A673 (cell line): Measurements from ENCODE around the gene AGGF1. TPM values are rescaled to one million over a fixed set of nuclear protein-coding genes. Genes with fewer than 3 reads are reported as not detected.

Source experiments
- BruUV-seq: library from RNA; stranded (reverse); fragments of 400-500 nt; replicated peaks from 2 replicates; lab custom pipeline; 2021; lab: Mats Ljungman, UMichigan
- CTCF ChIA-PET: fragments of 300-600 bp; sonication (Branson Sonifier 250); formaldehyde crosslinking; loops from one replicate; lab custom pipeline; 2022; ENCODE audit warnings: antibody characterized with exemption; lab: Charles Lee
- POLR2A ChIA-PET: fragments of 300-600 bp; sonication (Branson Sonifier 250); formaldehyde crosslinking; loops from one replicate; lab custom pipeline; 2022; ENCODE audit warnings: antibody characterized with exemption; ENCODE audit not compliant: low non-redundant PET; lab: Charles Lee
- DNase-seq: peaks from one replicate; pipeline ENCODE4 v3.0.0-alpha.2; 2015; ENCODE audit warnings: low spot score
- H3K27ac ChIP-seq: fragments of 200-600 bp; sonication (generic); 2 replicates; pipeline ENCODE4 v1.5.1; 2016; ENCODE audit warnings: mixed run types, low read depth, mild to moderate bottlenecking, mixed read lengths, antibody characterized with exemption, low read length; ENCODE audit not compliant: poor library complexity, severe bottlenecking
- H3K27me3 ChIP-seq: fragments of 200-600 bp; sonication (generic); replicated peaks from 2 replicates; pipeline ENCODE4 v1.6.1; 2017; ENCODE audit warnings: mixed run types, low read depth, mild to moderate bottlenecking, mixed read lengths, antibody characterized with exemption, low read length; ENCODE audit not compliant: insufficient read depth, poor library complexity
- H3K36me3 ChIP-seq: fragments of 200-600 bp; sonication (generic); 2 replicates; pipeline ENCODE4 v1.6.1; 2016; ENCODE audit warnings: mixed run types, mild to moderate bottlenecking, mixed read lengths, antibody characterized with exemption, low read length; ENCODE audit not compliant: insufficient read depth, poor library complexity, severe bottlenecking
- H3K4me1 ChIP-seq: fragments of 200-600 bp; sonication (generic); 2 replicates; pipeline ENCODE4 v1.6.1; 2017; ENCODE audit warnings: mixed run types, mild to moderate bottlenecking, mixed read lengths, antibody characterized with exemption, low read length; ENCODE audit not compliant: insufficient read depth, poor library complexity, severe bottlenecking
- H3K4me3 ChIP-seq: fragments of 200-600 bp; sonication (generic); 2 replicates; pipeline ENCODE4 v1.5.1; 2016; ENCODE audit warnings: low read depth, mixed run types, mild to moderate bottlenecking, mixed read lengths, low read length; ENCODE audit not compliant: poor library complexity, severe bottlenecking
- H3K9me3 ChIP-seq: fragments of 200-600 bp; sonication (generic); 2 replicates; pipeline ENCODE4 v1.6.1; 2016; ENCODE audit warnings: mixed run types, low read depth, mild to moderate bottlenecking, mixed read lengths, antibody characterized with exemption, low read length; ENCODE audit not compliant: poor library complexity, severe bottlenecking
- EZH2 ChIP-seq: fragments of 200-600 bp; sonication (generic); IDR thresholded peaks from 2 replicates; pipeline ENCODE4 v1.6.1; 2017; ENCODE audit warnings: borderline replicate concordance, low read depth, mild to moderate bottlenecking, mixed read lengths, antibody characterized with exemption, low read length; ENCODE audit not compliant: poor library complexity, severe bottlenecking
- intact Hi-C: fragments of 100-400 bp; cut with micrococcal nuclease; formaldehyde crosslinking; loops from one replicate; pipeline ENCODE4 v1.10.0; 2022; ENCODE audit not compliant: unreplicated experiment
- total RNA-seq: library from RNA; stranded (reverse); gene quantifications from 2 replicates; pipeline ENCODE4 v1.2.3, GENCODE V29; 2021
- TF ChIP-seq, protein P1 (sequence below): fragments of 300-800, 200-600 bp; sonication (generic); conservative IDR thresholded peaks from 2 replicates; pipeline ENCODE4 v1.5.1; 2017; ENCODE audit warnings: low read depth, mild to moderate bottlenecking, antibody characterized with exemption, low read length, moderate library complexity, mixed read lengths

Gene AGGF1
- total RNA-seq, 1 experiment from 2014 or later, result 20.9 TPM

DNA sequence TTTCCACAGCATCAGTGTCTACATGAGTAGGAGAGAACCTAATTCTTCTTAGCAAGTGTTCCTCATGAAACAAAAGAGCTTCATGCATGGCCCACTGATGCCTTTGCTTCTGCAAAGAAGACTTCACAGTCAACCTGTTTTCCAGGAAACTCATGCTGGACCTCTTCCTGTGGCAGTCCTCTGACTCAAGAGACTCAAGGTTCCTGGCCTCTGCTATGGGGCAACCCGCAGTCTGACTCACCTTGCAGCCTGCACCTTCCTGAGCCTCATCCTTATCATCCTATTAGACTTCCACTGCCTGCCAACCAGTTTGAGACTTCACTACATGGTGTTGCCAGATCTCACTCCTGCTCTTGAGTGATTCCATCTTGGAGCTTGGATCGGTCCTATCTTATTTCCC is 17.6 kb upstream of the AGGF1 start:
- no peak for DNase-seq
- intact Hi-C loops, result no loop called here
- ChIA-PET CTCF (no interaction called here), POLR2A (no interaction called here)
- H3K4me3 ChIP-seq, result no peak overlapping the region
- H3K4me1 ChIP-seq, result peaks cover 12% of the 10 kb centered on the region
- H3K27ac ChIP-seq, result no peak overlapping the region
- no peaks in the 10 kb centered on the region for H3K36me3 ChIP-seq
- H3K9me3 ChIP-seq, result no peaks in the 10 kb centered on the region
- TF ChIP-seq EZH2, result no peak
- TF ChIP-seq, protein P1, sequence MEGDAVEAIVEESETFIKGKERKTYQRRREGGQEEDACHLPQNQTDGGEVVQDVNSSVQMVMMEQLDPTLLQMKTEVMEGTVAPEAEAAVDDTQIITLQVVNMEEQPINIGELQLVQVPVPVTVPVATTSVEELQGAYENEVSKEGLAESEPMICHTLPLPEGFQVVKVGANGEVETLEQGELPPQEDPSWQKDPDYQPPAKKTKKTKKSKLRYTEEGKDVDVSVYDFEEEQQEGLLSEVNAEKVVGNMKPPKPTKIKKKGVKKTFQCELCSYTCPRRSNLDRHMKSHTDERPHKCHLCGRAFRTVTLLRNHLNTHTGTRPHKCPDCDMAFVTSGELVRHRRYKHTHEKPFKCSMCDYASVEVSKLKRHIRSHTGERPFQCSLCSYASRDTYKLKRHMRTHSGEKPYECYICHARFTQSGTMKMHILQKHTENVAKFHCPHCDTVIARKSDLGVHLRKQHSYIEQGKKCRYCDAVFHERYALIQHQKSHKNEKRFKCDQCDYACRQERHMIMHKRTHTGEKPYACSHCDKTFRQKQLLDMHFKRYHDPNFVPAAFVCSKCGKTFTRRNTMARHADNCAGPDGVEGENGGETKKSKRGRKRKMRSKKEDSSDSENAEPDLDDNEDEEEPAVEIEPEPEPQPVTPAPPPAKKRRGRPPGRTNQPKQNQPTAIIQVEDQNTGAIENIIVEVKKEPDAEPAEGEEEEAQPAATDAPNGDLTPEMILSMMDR, result no peak
- H3K27me3 ChIP-seq, result peaks cover 5% of the 10 kb centered on the region
- no TSS peak for BruUV-seq

DNA sequence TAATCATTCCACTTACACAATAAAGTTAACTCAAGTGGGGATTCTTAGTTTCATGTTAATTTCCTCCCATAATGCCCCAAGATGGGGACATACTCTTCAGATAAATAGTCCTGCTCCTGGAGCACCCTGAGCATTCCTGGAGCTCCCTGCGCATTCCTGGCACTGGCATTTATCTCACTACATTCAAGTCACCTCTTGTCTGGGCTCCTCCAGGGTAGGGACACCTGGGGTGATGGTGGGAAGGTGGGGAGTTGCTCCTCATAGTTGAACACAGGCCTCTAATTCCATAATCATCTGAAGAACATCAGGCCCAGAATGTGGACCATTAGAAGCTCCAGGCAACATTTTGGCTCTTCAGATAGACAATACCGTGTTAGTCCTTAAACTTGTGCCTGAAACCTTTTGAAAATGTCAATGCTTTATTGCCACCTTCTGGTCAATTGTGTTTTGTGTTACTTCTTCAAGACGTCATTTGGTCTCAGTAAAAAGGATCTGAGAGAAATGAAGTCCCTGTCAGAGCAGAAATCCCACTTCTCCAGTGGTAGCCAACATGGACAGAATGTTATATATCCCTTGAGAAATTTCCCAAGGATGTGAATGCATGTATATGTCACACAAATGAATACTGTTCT is 14.2 kb upstream of the AGGF1 start:
- intact Hi-C loops, result loop anchor here (1.0 kb wide), 1 partner anchor 148 kb away; no protein-coding TSS in a partner anchor
- no peak overlapping the region for H3K27ac ChIP-seq
- H3K4me3 ChIP-seq, result no peak overlapping the region
- no peaks in the 10 kb centered on the region for H3K4me1 ChIP-seq
- DNase-seq, result peak; percentile 71
- BruUV-seq, result no TSS peak
- no peaks in the 10 kb centered on the region for H3K9me3 ChIP-seq
- TF ChIP-seq, protein P1, result peak; percentile 51
- TF ChIP-seq EZH2, result no peak
- POLR2A ChIA-PET, result no interaction called here
- CTCF ChIA-PET, result interaction anchor here (1.0 to 2.2 kb wide), 2 partner anchors 148 to 151 kb away, joined by 8 to 16 read pairs; no protein-coding TSS in a partner anchor
- H3K27me3 ChIP-seq, result peaks cover 5% of the 10 kb centered on the region
- no peaks in the 10 kb centered on the region for H3K36me3 ChIP-seq

DNA sequence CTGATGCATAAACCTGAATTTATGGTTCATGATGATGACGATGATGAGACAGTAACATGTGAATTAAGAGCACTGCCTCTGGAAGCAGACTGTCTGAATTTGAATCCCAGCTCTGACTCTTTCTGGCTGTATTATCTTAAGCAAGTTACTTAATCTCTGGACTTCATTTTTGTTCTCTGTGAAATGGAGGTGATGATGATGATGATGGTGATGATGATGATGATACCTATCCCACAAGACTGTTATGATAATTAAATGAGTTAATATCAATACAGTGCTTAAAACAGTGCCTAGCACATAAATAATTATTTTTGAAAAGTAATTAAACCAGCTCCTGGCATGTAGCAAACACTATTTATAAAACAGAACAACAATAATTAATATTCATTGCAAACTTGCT is 13.2 kb upstream of the AGGF1 start:
- H3K27ac ChIP-seq, result no peak overlapping the region
- no peaks in the 10 kb centered on the region for H3K9me3 ChIP-seq
- DNase-seq, result no peak
- ChIA-PET POLR2A (interaction anchor here (0.6 kb wide), 1 partner anchor 154 kb away, joined by 3 read pairs; no protein-coding TSS in a partner anchor), CTCF (interaction anchor here (0.5 to 2.2 kb wide), 3 partner anchors 149 to 277 kb away, joined by 8 to 16 read pairs (median 10); no protein-coding TSS in a partner anchor)
- H3K4me1 ChIP-seq, result no peaks in the 10 kb centered on the region
- no peaks in the 10 kb centered on the region for H3K36me3 ChIP-seq
- TF ChIP-seq, protein P1, result no peak
- no peak for TF ChIP-seq EZH2
- no peak overlapping the region for H3K4me3 ChIP-seq
- no TSS peak for BruUV-seq
- H3K27me3 ChIP-seq, result peaks cover 5% of the 10 kb centered on the region
- intact Hi-C loops, result loop anchor here (1.0 kb wide), 1 partner anchor 149 kb away; no protein-coding TSS in a partner anchor
